Right kidney (tissue), 1 donor: Measurements from ENCODE around the gene KCNMA1.
A peak's percentile ranks its signal among the peaks of the same experiment; 100 is the strongest.

ENCODE experiments used
- DNase-seq: peaks from one replicate; pipeline ENCODE4 v3.0.0-alpha.2; 2016

The KCNMA1 gene

DNA sequence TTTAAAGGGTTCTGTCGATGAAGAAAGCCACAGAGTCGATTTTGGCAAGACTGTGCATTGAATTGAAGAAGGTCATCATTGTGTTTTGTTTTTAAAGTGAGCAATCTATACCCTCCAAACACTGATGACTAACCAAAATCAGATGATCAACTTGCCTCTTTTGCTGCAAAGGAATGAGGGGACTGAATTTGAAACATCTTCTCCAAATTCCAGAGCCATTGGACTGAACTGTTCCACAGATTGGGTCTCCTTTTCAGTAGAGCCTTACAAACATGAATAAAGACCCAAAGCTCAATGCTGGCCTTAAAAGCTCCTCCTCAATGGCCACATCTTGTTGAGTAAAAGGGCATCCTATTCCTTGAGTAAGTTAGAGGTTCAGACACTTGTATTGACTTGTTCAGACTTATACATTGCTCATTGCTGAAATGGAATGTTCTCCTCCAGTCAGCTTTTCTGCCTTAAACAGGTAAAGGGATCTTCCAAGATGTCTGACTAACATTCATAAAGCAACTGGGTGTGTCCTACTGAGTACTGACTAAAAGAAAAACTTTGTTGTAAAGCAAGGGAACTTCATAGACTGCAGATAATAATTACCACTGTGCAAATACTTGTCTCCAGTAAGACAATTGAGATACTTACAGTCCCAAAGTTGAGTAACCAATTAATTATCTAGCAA lies 630.6 kb downstream of the KCNMA1 start:
- DNase-seq: no peak

DNA sequence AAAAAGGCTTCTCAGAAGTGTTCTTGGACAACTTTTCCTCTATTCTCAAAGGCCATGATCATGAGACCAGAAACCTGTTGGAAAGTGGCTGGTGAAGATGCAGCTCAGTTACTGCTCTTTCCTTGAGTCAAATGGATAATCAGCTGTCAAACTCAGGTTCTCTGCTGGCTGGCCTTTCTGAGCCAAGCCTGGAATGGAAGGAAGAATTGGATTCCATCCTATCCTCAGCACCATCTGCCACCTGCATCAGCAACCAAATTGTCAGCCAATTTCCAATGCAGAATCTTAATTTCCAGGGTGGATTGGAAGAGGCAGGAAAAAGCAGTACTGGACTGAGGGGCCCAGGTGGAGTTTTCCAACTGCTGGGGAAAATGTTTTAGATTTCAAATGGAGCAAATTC lies 631.7 kb downstream of the KCNMA1 start:
- no peak for DNase-seq

DNA sequence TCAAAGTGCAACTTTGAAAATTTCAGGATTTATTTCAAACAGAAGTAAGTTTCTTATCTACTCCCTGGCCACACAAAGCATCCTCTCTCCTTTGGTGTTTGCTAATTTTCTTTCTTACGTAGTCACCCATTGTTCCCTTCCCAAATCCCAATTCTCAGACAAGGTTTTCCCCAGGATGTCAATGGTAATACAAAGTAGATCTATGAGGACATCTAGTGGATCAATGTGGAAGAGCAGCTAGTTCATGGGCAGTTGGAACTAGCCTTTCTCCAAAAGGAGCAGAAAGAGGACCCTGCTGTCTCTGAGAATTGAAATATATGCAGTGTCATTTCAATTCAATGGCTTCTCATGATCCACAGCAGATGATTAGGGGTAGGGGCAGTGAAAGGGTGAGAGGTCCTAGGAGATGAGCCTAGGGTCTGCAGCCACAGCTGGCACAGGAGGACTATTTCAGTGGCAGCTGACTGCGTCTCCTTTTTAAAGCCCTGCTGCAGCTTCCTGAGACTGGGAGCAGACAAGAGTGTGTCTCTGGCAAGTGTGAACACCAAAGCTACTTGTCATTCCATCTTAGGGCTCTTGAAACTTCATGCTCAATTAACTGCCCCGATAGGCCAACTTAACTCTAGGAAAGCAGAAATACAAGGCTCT lies 632.6 kb downstream of the KCNMA1 start:
- peak; percentile 56 for DNase-seq

- no peak for DNase-seq
Measured at GRCh38 chr10:77002872-77003271, 634.7 kb downstream of the KCNMA1 start.

DNA sequence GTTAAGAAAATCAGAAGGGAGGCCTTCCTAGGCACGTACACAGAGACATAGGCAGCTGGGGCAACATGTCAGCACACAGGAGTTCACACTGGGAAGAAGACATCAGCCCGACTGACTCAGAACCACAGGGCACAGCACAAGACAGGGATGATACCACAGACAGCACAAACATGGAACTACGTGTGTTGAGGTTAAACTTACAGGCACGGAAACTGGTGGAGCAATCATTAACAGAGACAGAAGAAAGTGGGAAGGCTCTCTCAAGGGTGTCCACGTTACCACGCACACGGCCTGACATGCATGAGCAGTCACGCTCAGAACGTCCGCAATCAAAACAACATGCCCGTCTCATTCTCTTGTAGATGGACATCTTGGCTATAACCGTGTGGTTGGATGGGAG lies 636.4 kb downstream of the KCNMA1 start:
- DNase-seq: no peak

GRCh38 chr10:76998451-76998850 lies 639.2 kb downstream of the KCNMA1 start:
- DNase-seq: no peak

- no peak for DNase-seq
Measured at GRCh38 chr10:76997631-76998030, 640.0 kb downstream of the KCNMA1 start.

GRCh38 chr10:76995023-76995422 lies 642.6 kb downstream of the KCNMA1 start:
- DNase-seq: no peak

DNA sequence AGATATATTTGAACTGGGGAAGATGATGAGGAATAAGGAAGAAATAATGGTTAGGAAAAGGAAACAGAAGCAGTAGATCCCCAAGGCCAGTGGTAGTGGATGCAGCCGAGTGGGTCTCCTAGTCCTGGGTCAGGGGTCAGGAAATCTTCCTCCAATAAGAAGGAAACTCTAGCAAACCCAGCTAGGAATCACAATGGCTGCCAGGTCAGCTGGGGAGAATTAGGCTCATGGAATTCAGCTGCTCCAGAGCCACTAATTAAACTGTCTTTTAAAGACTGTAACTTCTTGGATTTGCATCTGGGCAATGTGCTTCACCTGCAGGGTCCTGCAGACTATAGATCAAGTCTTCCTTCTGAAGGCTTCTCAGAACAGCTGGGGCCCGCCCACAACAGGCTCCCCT lies 644.4 kb downstream of the KCNMA1 start:
- DNase-seq: no peak

DNA sequence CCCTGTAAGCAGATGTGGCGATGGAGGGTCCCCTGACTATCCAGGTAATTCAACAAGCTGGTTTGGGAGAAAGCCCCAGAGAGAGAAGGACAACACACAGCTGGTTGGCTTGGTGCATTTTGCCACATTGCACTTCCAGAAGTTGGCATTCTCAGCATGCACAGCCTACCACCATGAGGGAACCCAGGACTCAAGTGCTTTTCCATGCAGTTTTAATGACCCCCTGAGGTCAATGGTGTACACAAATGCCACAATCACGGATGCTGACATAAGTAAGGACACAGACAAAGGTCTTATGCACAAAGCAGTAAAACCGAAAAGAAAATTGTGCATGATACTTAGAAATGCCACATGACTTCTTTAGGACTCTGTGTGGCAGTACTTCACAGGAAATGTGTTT lies 645.1 kb downstream of the KCNMA1 start:
- no peak for DNase-seq

DNA sequence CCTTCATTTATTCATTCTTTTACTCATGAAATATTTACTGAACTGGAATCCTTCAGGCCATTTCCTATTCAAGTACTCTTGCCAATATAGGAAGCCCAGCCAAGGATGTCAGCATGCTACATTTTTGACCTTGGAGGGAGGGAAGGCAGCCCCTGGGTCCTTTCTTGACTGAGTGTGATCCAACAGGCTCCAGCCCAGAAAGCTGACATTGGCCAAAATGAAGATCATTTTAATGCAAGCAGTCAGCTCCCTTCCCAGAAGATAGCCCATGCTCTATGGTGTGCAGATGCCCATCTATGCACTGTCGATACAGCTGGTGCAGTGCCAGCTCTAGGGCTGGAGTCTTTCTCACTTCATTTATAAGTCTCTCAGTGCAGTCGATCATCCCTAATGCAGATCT lies 646.0 kb downstream of the KCNMA1 start:
- DNase-seq: no peak

DNA sequence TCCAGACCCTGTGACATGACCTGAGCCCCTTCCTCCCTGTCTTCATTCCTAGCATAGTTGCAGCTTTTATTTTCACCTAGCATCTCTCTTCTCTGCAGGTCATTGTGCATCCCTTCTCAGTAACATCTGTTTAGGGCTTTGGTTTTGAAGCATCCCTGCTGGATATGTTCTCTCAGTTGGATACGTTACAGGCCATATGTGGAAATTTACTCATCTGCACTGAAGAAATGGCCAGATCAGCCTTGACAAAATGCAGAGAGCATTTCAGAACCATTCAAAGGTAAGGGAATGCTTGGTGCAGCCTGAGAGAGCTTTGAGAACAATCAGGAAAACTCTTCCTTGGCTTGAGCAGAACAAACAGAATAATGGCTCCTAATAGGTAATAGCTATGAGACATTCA lies 647.0 kb downstream of the KCNMA1 start:
- no peak for DNase-seq

GRCh38 chr10:76984559-76985443 lies 652.8 kb downstream of the KCNMA1 start:
- peak; percentile 62 for DNase-seq

GRCh38 chr10:76983624-76984023 lies 654.0 kb downstream of the KCNMA1 start:
- DNase-seq: no peak

DNA sequence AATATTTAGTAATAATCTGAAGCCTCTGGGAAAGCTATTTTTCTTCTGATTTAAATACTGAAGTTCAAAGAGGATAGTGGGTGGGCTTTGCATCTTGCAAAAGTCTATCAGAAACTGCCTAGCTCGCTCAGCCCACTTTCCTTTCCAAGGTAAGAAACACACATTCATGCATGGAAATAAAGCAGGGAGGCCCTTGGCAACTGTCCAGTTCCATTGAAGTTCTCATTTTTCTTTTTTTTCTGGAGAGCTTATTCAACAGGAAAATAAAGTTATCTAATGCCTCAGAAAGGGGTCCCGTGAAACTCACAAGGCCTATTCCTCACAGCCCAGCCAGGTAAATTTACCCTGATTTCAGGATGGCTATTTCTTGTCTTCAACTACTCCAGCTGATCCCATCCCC lies 654.9 kb downstream of the KCNMA1 start:
- no peak for DNase-seq

GRCh38 chr10:76981251-76981650 lies 656.4 kb downstream of the KCNMA1 start:
- DNase-seq: no peak

DNA sequence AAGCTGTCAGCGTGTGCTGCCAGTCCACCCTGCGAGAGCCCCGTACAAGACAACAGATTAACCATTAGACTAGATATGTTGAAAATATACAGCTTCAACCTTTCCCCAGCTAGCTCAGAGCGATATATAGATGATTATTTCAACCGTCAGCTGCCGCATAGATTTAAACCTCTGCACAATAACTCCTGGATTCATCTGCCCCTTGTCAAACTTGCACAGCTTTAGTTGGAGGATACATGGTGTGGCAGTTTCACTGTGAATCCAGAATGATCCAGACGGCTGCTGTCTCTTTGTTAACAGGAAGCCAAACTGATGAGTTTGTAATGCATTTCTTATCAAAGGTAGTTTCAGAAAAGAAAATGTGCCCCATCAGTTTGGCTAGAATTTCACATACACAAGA lies 659.7 kb downstream of the KCNMA1 start:
- DNase-seq: no peak

GRCh38 chr10:76977046-76977445 lies 660.6 kb downstream of the KCNMA1 start:
- DNase-seq: no peak

DNA sequence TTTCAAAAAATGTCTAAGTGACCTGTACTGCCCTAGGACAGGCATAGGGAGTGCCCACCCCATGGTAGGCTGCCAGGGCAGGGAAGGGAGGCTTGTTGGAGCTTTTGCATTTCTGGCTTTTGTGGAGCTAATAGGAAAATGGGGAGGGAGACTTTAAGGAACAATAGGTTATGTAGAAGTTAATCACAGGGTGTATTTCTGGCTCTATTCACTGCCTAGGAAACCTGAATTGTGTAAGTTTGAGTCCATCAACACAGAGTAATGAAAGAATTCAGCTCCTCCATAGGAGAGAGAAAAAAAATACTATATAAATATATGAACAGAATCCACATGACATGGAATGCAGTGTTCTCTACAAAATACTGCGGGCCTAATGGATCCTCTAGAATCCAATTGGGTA lies 661.5 kb downstream of the KCNMA1 start:
- DNase-seq: no peak

GRCh38 chr10:76975126-76975525 lies 662.5 kb downstream of the KCNMA1 start:
- DNase-seq: no peak

DNA sequence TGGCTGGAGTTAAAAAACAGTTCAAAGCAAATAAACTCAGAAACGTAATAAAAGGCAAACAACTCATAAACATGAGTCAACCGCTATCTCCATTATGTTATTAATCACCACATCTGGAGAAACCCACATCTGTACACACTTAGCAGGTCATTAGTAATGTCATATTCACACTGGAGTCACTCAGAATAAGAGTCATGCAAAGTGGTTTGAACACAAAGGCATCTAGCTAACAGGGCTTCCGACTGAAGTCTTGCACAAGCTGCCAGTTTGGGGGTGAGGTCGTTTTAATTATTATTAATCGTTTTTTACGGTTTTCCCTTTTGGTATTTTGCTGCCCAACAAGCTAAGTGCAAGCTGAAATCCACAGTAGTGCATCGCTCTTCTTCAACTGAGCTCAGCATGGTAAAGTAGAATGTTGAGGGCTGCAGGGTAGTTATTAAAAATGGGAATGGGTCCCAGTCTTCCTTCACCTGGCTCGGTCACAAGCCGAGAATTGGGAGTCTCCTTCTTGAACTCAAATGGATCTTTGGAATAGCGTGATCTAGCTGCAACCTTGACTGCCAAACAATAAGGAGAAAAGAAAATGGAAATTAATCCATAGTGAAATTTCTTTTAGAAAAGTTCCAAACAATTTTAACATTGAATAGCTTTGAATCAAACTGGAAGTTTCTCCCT lies 663.5 kb downstream of the KCNMA1 start:
- no peak for DNase-seq

DNA sequence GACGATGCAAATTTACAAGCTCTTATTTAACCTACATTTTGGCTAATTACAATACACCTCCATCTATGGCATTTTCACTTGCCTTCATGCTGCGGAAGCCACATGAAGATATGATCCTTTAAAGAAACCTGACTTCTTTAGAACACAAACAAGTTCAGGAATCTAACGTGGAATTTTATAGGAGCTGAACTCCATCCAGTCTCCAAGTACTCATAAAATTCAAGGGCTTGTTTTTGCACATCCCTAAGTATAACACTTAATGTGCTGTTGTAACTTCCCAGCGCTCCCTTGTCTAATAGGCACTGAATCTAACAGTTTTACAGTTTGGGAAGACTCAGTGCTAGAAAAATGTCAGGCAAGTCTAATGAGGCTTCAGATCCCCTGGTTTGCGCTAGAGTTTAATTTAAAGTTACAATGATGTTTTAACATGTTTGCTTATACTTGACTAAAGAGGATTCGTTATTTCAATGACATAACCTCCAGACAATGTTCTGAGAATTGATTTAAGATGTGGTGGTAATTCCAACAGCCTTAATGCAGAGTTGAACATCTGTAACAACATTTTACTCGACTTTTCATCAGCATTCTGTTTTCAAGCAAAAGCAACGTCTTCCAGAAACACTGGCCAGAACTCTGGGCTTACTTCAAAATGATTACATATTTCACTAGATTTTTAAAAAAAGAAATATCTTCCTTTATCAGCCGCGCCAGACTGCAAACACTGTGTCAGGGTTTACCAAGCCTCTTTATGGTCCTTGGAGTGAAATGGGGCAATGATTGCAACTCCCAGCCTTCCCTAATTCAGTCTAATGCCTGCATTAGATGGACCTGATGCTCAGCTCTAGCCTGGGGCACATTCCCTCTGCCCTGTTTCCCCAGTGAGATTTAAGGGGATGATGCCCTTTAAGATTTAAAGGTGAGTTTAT lies 664.3 kb downstream of the KCNMA1 start:
- DNase-seq: no peak
